ENCODE measurements around the gene XXYLT1.

GRCh38 chr3:195086341-195086740 lies 184.6 kb downstream of the XXYLT1 start:
- no peak for TF ChIP-seq CTCF (IDR thresholded peaks at IDR 0.05)
- no peak for TF ChIP-seq POLR2A (IDR thresholded peaks at IDR 0.05)

Measured in right lobe of liver (tissue), 4 donors.